ELR (cell line): ENCODE measurements around the gene NTRK3.

ENCODE experiments used
- DNase-seq: peaks from one replicate; pipeline ENCODE4 v3.0.0-alpha.2; 2015; ENCODE audit warnings: low read depth

The NTRK3 gene

GRCh38 chr15:88256279-88257230 lies at the start of gene NTRK3:
Gene NTRK3, minus strand, starts transcription at chr15:88256739. Its CDS starts 586 bp downstream, at chr15:88256153.
- peak; percentile 9 for DNase-seq

GRCh38 chr15:88303395-88303794 lies 46.9 kb upstream of the NTRK3 start:
- DNase-seq: no peak

- no peak for DNase-seq
Measured at GRCh38 chr15:88302373-88302772, 45.8 kb upstream of the NTRK3 start.

GRCh38 chr15:88301311-88301710 lies 44.8 kb upstream of the NTRK3 start:
- no peak for DNase-seq

GRCh38 chr15:88300861-88301260 lies 44.3 kb upstream of the NTRK3 start:
- no peak for DNase-seq

GRCh38 chr15:88300089-88300488 lies 43.5 kb upstream of the NTRK3 start:
- no peak for DNase-seq

- DNase-seq: no peak
Measured at GRCh38 chr15:88299497-88299896, 43.0 kb upstream of the NTRK3 start.

- DNase-seq: no peak
Measured at GRCh38 chr15:88288661-88289060, 32.1 kb upstream of the NTRK3 start.

- DNase-seq: no peak
Measured at GRCh38 chr15:88288206-88288605, 31.7 kb upstream of the NTRK3 start.

GRCh38 chr15:88284318-88284998 lies 27.9 kb upstream of the NTRK3 start:
- no peak for DNase-seq

- no peak for DNase-seq
Measured at GRCh38 chr15:88282614-88283013, 26.1 kb upstream of the NTRK3 start.

GRCh38 chr15:88276821-88277410 lies 20.4 kb upstream of the NTRK3 start:
- DNase-seq: no peak

GRCh38 chr15:88275804-88276203 lies 19.3 kb upstream of the NTRK3 start:
- no peak for DNase-seq

- peak; percentile 55 for DNase-seq
Measured at GRCh38 chr15:88274553-88275460, 18.3 kb upstream of the NTRK3 start.

GRCh38 chr15:88272421-88272820 lies 15.9 kb upstream of the NTRK3 start:
- DNase-seq: no peak

GRCh38 chr15:88269356-88270062 lies 13.0 kb upstream of the NTRK3 start:
- no peak for DNase-seq

- DNase-seq: no peak
Measured at GRCh38 chr15:88267720-88268119, 11.2 kb upstream of the NTRK3 start.

- no peak for DNase-seq
Measured at GRCh38 chr15:88266170-88266569, 9.6 kb upstream of the NTRK3 start.

GRCh38 chr15:88264622-88265021 lies 8.1 kb upstream of the NTRK3 start:
- no peak for DNase-seq

- peak; percentile 21 for DNase-seq
Measured at GRCh38 chr15:88262064-88262463, 5.5 kb upstream of the NTRK3 start.

- DNase-seq: peak; percentile 20
Measured at GRCh38 chr15:88258093-88258641, 1.6 kb upstream of the NTRK3 start.
